NCI-H774 (cell line): ENCODE data around the gene PTPN21.

Experiments used
- DNase-seq: peaks from one replicate; lab custom pipeline; 2025; lab: John Stamatoyannopoulos, UW

PTPN21 gene

GRCh38 chr14:88554457-88555286 lies at the start of gene PTPN21:
PTPN21 (minus strand) TSS chr14:88555007; CDS start chr14:88550417, 4,590 bp downstream.
- DNase-seq = peak; percentile 49

- DNase-seq = no peak
Measured at GRCh38 chr14:88604212-88604611, 49.4 kb upstream of the PTPN21 start.

DNA sequence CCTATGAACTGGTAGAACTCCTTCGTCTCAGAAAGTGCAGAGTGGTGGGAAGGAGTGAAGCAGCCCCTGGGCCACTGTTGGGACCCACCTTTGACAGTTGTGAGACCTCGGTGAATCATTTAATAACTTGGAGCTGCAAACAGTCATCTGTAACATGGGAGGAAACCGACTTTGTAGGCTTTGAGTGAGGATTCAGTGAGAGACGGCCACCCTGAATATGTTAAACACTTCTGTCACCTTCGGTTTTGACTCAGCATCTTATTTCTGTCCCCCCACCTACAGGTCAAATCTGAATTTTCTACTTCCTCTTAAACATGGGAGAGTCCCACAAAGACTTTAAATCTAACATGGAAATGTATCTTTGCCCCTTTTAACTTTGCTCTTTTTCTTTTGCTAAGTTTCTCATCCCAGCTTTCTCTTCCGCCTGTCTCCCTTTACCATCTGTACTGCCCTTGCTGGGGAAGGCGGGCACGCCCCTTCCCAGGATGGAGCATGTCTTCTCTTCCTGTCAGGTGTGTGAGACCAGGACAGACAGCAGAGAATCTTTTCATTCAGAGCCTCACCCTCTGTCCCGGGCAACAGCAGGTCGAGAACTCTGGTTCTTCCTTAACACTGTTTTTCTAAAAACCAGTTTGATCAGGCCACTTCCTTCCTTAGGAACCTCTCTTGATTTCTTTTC lies 45.1 kb upstream of the PTPN21 start:
- no peak for DNase-seq

GRCh38 chr14:88599326-88599725 lies 44.5 kb upstream of the PTPN21 start:
- no peak for DNase-seq

DNA sequence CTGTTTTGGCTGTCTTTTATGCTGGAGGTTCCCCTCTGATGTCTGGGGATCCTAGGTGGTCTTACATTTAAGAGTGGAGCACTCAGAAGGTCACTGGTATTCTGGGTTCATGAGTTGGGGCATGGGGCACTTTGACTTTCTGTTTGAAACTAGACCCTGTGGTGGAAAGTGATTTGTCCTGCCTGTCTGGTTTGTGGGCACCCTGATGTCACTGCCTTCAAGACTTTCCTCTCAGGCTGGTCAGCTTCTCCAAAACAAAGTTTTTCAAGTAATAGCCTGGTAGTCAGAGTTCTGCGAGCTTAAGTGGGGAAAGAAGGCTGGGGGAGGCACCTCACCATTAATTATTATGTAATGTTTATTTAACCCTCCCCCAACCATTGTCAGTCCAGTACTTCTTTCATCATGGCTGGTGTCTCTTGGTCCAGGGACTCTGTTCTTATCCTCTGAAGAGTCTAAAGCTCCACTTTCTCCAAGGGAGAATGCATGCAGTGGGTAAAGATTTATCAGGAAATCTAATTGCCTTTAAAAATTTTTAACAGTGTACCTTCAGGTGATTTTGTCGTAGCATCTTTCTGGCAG lies 43.4 kb upstream of the PTPN21 start:
- no peak for DNase-seq

GRCh38 chr14:88597601-88598000 lies 42.8 kb upstream of the PTPN21 start:
- DNase-seq = no peak

DNA sequence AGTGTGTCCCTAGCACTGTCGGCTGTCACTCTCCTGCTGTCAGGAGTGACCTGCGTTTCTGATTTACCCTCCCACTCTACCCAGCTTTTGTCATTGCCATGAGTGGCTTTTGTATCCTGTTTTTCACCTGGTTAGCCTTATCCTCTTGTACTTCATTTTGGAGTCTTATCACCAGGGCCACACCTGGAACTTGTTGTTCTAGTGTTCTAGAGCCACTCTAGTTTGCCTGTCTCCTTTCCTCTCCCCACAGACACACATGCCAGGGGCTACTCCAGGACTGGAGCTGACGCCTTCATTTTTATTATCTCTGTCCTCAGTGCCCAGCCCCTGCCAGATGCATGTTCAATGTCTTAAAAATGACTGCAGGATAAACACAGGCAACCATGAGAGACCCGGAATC lies 42.2 kb upstream of the PTPN21 start:
- no peak for DNase-seq

DNA sequence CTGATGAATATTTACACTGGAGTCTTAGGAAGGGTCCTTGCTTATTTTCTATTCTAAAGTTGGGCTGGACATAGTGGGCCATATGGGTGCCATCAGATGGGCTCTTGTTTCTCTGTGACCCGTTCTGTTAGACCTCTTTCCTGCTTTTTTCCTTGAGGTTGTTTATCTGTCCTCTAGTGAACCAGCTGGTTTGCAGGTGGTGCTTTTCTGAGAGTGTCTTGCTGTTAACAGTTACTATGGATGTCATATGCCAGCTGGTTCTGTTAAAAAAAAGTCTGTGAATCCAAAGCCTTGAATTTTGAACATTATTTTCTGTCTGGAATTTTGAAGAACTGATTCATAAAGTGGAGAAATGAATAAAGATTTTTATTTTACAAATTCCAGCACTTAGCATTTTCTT lies 37.2 kb upstream of the PTPN21 start:
- DNase-seq = no peak

DNA sequence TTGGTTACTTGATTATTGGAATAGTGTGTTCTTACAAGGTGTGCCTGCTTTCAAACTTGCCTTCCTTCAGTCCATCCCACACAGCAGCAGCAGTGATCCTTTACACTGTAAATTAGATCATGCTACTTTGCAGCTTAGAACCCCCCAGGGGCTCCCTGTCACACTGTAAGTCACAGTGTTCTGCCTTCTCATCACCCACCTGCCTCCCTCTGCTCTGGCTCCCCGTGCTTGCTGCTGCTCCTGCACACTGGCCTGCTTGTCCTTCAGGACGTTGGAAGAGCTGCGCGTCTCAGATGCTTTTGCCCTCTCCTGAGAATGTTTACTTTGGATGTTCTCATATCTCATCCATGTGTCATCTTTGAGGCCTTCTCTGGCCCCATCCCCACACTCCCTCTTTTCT lies 35.4 kb upstream of the PTPN21 start:
- no peak for DNase-seq

DNA sequence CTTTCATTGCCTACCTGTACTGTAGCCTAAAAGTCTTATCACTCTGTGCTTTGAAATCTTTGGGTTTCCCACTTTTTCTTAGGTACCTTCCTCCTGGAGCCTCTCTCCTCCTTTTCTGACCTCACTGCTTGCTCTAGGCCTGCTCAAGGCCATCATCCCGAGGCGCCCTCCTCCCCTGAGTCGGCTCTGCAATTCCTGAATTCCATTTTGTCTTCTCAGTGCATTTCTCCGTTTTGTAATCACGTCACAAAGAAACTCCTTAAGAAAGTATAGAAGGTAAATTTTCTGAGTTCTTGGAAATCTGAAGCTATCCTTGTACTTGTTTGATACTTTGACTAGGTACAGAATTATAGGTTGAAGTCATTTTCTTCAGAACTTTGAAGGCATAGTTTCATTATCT lies 33.3 kb upstream of the PTPN21 start:
- DNase-seq = no peak

- no peak for DNase-seq
Measured at GRCh38 chr14:88584451-88584850, 29.6 kb upstream of the PTPN21 start.

DNA sequence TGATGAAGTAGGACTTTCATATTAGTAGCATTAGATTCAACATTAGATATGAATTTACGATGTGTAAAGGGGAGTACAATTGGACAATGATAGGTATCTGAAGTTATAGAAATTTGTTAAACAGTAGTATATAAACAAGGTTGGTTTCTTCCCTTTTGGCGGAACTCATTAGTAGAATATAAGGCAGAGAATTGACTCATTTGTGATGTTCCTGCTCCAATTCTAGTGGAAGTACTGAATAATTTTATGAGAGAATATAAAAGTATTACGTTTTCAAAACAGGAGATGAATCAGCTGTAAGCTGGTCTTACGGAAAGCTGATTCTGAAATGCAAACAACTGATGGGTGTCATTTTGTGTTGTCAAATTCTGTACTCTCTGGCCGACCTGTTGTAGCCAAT lies 21.4 kb upstream of the PTPN21 start:
- DNase-seq = no peak

GRCh38 chr14:88572117-88572516 lies 17.3 kb upstream of the PTPN21 start:
- no peak for DNase-seq

DNA sequence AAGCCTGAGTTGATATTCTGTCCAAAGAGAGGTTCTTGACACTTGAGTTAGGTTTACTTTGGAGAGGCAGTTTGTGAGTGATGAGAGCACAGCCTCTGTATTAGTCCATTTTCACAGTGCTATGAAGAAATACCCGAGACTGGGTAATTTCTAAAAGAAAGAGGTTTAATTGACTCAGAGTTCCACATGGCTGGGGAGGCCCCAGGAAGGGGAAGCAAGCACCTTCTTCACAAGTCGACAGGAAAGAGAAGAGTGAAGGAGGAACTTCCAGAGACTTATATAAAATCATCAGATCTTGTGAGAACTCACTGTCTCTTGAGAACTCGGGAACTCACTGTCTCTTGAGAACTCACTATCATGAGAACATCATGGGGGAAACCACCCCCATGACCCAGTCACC lies 13.4 kb upstream of the PTPN21 start:
- no peak for DNase-seq

DNA sequence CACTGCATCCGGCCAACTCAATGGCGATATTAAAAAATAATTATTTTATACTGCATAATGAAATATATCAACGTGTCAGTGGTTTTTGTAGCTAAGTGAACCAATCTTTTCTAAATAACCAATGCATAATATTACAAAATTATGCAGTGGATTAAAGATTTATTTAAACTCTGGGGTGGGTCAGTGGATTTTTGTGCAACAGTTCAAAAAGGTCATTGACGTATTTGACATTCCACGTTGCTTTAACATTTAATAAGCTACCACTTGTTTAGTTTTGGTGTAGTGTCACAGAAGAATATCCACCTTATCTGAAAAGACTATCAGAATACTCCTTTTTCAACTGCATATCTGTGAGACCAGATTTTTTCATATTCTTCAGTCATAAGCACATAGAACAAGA lies 10.6 kb upstream of the PTPN21 start:
- no peak for DNase-seq

GRCh38 chr14:88563845-88564244 lies 9.0 kb upstream of the PTPN21 start:
- no peak for DNase-seq

GRCh38 chr14:88562831-88563686 lies 8.3 kb upstream of the PTPN21 start, which contains the start of gene ZC3H14:
ZC3H14 (plus strand) TSS chr14:88563037; CDS start chr14:88563134, 97 bp downstream.
- peak; percentile 90 for DNase-seq

DNA sequence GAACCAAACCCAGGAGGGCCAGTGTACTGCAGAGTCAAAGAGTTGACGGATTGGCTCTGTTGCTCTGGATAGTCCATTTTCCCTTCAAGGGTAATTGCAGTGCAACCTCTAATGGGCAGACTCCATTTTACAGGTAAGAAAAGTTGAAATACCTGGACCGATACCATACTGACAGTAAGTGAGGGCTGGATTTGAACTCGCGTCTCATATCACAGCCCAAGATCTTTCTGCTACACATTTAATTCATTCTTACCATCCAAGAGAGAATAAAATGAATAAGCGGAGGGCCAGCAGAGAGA lies 7.7 kb upstream of the PTPN21 start:
- no peak for DNase-seq

GRCh38 chr14:88559852-88560251 lies 5.0 kb upstream of the PTPN21 start:
- DNase-seq = no peak

GRCh38 chr14:88556581-88556980 lies 1.8 kb upstream of the PTPN21 start:
- DNase-seq = no peak

- no peak for DNase-seq
Measured at GRCh38 chr14:88553886-88554456, 836 bp downstream of the PTPN21 start.

DNA sequence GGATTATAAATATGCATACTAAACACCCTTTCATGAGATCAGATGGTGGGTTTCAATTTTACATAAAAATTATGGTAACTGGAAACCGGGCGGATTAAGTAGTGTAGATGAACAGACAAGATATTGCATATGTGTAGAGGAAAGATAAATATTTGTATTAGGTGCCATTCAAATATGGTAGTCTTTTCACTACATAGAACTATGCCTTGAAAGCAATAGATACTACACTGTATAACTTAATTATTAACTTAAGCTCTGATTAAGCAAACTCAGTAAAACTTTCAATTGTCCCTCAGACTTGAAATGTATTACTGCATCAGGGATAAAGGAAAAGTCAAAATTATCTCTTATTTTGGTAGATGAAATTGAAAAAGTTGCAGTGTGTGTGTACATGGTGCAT lies 1.9 kb downstream of the PTPN21 start:
- no peak for DNase-seq
